Cardiac muscle cell (in vitro differentiated cells and primary cell): ENCODE data around the gene C5orf15. TPM values are rescaled to one million over a fixed set of nuclear protein-coding genes. Genes with fewer than 3 reads are reported as not detected.

Source experiments
- DNase-seq, 2 donors: peaks; one replicate each; pipeline versions ENCODE4 v3.0.0 to v3.0.0-alpha.2; 2010 to 2017; ENCODE audit warnings: low read depth in 1 of 2, low spot score in 1 of 2
- H3K27ac ChIP-seq: fragments of 200-600 bp; sonication (generic); 2 replicates; pipeline ENCODE4 v1.5.1; 2016
- H3K27me3 ChIP-seq: fragments of 200-600 bp; sonication (generic); 2 replicates; pipeline ENCODE4 v1.6.0; 2016; ENCODE audit warnings: control low read depth
- H3K36me3 ChIP-seq: fragments of 200-600 bp; sonication (generic); 2 replicates; pipeline ENCODE4 v1.5.1; 2016; ENCODE audit warnings: control low read depth
- H3K4me1 ChIP-seq: fragments of 200-600 bp; sonication (generic); 2 replicates; pipeline ENCODE4 v1.8.1; 2017; ENCODE audit warnings: low read depth, mild to moderate bottlenecking, mixed run types
- H3K4me3 ChIP-seq: fragments of 200-600 bp; sonication (generic); 2 replicates; pipeline ENCODE4 v1.5.1; 2016; ENCODE audit warnings: mild to moderate bottlenecking
- H3K9me3 ChIP-seq: fragments of 200-600 bp; sonication (generic); 2 replicates; pipeline ENCODE4 v1.5.1; 2017; ENCODE audit warnings: low read depth, mild to moderate bottlenecking, control low read depth
- polyA plus RNA-seq: library from polyadenylated mRNA; unstranded; fragments of >200 nt; fragmentation: Nextera tagmentation; extraction: Ambion mirVana; gene quantifications from 2 replicates; pipeline ENCODE4 v1.2.1, GENCODE V29; 2016
- total RNA-seq: library from RNA; depleted of rRNA; stranded (reverse); fragments of >200 nt; gene quantifications from 2 replicates; pipeline ENCODE4 v1.2.3, GENCODE V29; 2016
- TF ChIP-seq, protein P1 (sequence below): IDR thresholded peaks from 2 replicates; pipeline ENCODE4 v1.5.1; 2012; ENCODE audit warnings: low read depth, mild to moderate bottlenecking, low read length

C5orf15 gene
- total RNA-seq (58.5 and 64.5 TPM in 2 replicates), polyA plus RNA-seq (87.8 and 88.6 TPM in 2 replicates)

GRCh38 chr5:133968204-133968980 lies at the start of gene C5orf15:
Gene C5orf15 (minus strand): TSS chr5:133968625. CDS start chr5:133968584, 41 bp downstream.
- Histone ChIP-seq H3K27me3 (no peaks in the 10 kb centered on the region), H3K4me1 (peaks cover 7% of the 10 kb centered on the region), H3K36me3 (peaks cover 8% of the 10 kb centered on the region), H3K9me3 (no peaks in the 10 kb centered on the region), H3K4me3 (peak within 1 kb of the TSS; percentile 74), H3K27ac (peak within 1 kb of the TSS; percentile 91)
- TF ChIP-seq, protein P1, sequence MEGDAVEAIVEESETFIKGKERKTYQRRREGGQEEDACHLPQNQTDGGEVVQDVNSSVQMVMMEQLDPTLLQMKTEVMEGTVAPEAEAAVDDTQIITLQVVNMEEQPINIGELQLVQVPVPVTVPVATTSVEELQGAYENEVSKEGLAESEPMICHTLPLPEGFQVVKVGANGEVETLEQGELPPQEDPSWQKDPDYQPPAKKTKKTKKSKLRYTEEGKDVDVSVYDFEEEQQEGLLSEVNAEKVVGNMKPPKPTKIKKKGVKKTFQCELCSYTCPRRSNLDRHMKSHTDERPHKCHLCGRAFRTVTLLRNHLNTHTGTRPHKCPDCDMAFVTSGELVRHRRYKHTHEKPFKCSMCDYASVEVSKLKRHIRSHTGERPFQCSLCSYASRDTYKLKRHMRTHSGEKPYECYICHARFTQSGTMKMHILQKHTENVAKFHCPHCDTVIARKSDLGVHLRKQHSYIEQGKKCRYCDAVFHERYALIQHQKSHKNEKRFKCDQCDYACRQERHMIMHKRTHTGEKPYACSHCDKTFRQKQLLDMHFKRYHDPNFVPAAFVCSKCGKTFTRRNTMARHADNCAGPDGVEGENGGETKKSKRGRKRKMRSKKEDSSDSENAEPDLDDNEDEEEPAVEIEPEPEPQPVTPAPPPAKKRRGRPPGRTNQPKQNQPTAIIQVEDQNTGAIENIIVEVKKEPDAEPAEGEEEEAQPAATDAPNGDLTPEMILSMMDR = peak; percentile 18
- peak; percentile 98 for DNase-seq

DNA sequence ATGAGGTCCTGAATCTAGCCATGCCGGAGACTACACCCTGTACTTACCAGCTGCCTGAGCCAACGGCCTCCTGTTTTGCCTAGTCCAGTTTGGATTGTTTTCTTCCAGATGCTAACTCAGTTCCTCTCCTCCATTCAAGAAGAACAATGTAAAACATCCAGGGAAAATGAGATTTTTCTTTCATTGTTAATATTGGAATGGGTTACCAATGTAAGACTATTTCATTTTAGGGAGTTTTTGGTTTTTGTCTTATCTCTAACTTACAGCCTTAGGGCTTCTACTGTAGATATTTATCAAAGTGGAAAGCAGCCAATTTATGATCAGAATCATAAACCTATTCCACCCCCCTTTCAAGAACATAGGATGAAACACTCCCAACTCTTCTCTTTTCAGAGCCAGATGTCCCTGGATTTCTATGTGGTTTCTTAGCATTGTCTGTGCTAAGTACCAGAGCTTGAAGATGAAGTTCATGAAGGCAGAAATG lies 39.9 kb upstream of the C5orf15 start:
- TF ChIP-seq, protein P1 = no peak
- Histone ChIP-seq H3K36me3 (no peaks in the 10 kb centered on the region), H3K9me3 (no peaks in the 10 kb centered on the region), H3K4me1 (peaks cover 9% of the 10 kb centered on the region), H3K27ac (no peak overlapping the region), H3K27me3 (no peaks in the 10 kb centered on the region), H3K4me3 (no peak overlapping the region)
- DNase-seq = no peak

DNA sequence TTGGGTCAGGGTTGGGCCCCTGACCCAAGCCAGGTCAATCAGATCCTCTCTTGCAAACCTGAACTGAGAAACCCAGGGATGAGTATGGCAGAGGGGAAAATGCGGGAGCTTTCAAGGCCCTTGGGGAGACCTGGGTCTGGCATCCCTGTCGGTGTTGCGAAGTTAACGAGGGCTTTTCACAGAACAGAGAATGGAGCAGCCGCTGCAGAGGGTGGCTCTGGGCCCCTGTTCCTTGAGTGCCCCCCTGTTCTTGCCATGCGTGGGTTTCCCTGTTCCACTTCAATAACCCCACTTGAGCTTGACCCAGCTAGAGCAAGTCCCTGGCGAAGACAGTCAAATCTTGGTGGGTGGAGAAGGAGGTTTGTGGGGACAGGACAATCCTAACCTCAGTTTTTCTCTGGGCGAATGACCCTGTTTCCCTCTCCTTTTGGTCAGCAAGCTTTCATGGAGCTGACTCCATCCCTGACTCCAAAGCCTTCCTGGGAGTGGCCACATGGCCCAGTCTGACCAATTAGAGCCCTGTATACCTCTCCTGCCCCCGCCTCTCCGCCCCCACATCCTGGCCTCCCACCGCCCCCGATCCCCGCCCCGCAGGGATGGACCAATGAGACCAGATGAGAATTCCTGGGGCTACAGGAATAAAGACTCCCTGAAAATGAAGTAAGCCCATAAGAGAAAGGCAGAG lies 39.3 kb upstream of the C5orf15 start:
- TF ChIP-seq, protein P1 = no peak
- Histone ChIP-seq H3K27me3 (no peaks in the 10 kb centered on the region), H3K27ac (no peak overlapping the region), H3K36me3 (no peaks in the 10 kb centered on the region), H3K4me3 (no peak overlapping the region), H3K9me3 (no peaks in the 10 kb centered on the region), H3K4me1 (peaks cover 14% of the 10 kb centered on the region)
- DNase-seq = peak in 1 of 2 donors; percentile 61

DNA sequence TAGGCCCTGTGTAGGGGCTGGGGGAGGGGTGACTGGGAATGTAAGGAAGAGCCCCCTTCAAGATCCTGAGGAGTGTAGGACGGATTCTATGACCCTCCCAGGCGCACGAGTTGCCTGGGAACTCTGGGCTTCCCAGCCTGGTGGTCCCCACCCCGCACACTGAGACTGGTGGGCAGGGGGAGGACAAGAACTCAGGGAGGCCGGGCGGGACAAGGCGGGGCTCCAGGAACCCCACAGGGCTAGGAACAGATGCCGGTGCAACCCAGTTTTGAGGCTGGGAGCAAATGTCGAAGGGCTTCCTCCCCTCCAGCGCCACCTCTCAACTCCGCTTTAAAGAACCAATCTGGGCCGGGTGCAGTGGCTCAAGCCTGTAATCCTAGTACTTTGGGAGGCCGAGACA lies 37.7 kb upstream of the C5orf15 start:
- H3K27me3 ChIP-seq = no peaks in the 10 kb centered on the region
- peak overlapping the region; percentile 93 for H3K27ac ChIP-seq
- H3K4me3 ChIP-seq = peak overlapping the region; percentile 86
- H3K9me3 ChIP-seq = no peaks in the 10 kb centered on the region
- H3K36me3 ChIP-seq = no peaks in the 10 kb centered on the region
- TF ChIP-seq, protein P1 = no peak
- DNase-seq = no peak
- peaks cover 17% of the 10 kb centered on the region for H3K4me1 ChIP-seq

DNA sequence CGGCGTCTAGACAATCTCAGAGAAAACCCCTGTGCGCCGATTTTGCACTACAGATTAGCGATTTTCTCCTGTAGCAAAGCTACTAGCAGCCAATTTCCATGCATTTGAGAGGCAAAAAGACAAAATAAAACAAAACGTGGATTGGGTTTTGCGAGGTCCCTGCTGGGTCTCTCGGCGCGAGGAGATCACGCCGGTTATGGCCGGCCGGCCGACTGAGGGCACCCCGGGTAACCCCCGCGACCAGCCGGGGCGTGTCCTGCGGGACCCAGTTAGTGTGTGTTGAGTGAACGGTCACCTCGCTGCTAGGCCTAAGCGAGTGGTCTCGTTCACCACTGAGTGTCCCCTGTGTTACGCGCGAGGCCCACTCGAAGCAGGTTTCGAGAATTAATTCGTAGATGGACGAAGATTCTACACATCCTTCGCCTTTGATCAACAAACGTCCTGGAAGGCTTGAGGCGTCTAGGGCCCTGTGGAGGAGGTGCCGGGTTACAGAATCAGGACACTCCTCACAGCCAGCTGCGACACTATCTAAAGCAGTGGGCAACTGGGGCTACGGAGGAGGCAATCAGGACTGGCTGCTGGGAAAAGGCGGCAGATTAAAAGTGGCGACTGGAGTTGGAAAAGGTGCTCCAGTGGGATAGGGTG lies 37.1 kb upstream of the C5orf15 start:
- Histone ChIP-seq H3K27me3 (no peaks in the 10 kb centered on the region), H3K36me3 (no peaks in the 10 kb centered on the region), H3K4me3 (peak overlapping the region; percentile 86), H3K27ac (peak overlapping the region; percentile 93), H3K4me1 (peaks cover 17% of the 10 kb centered on the region), H3K9me3 (no peaks in the 10 kb centered on the region)
- TF ChIP-seq, protein P1 = no peak
- peak; percentile 23 to 44 for DNase-seq
